ENCODE results near the gene GGA1.
A peak's percentile ranks its signal among the peaks of the same experiment; 100 is the strongest.

The GGA1 gene

GRCh38 chr22:37674248-37674647 is 65.6 kb downstream of the GGA1 start:
- no peak overlapping the region for H3K4me3 ChIP-seq (ENCODE audit: low read depth, low read length)
- TF ChIP-seq CTCF (IDR thresholded peaks at IDR 0.05; ENCODE audit: low read depth, low read length): no peak

GRCh38 chr22:37674951-37675929 is 66.6 kb downstream of the GGA1 start, which contains the start of gene LGALS1:
Gene LGALS1 (plus strand): TSS chr22:37675636. CDS start chr22:37675703, 67 bp downstream.
- peak within 1 kb of the TSS; percentile 99 for H3K4me3 ChIP-seq (ENCODE audit: low read depth, low read length)
- TF ChIP-seq CTCF (IDR thresholded peaks at IDR 0.05; ENCODE audit: low read depth, low read length): no peak

GRCh38 chr22:37675930-37676735 is 67.5 kb downstream of the GGA1 start:
- peak overlapping the region; percentile 99 for H3K4me3 ChIP-seq (ENCODE audit: low read depth, low read length)
- no peak for TF ChIP-seq CTCF (IDR thresholded peaks at IDR 0.05; ENCODE audit: low read depth, low read length)

GRCh38 chr22:37676736-37677492 is 68.3 kb downstream of the GGA1 start:
- no peak for TF ChIP-seq CTCF (IDR thresholded peaks at IDR 0.05; ENCODE audit: low read depth, low read length)
- peak overlapping the region; percentile 99 for H3K4me3 ChIP-seq (ENCODE audit: low read depth, low read length)

- H3K4me3 ChIP-seq (ENCODE audit: low read depth, low read length): peak overlapping the region; percentile 99
- no peak for TF ChIP-seq CTCF (IDR thresholded peaks at IDR 0.05; ENCODE audit: low read depth, low read length)
Observed at GRCh38 chr22:37677493-37677974, 68.9 kb downstream of the GGA1 start.

- peak overlapping the region; percentile 99 for H3K4me3 ChIP-seq (ENCODE audit: low read depth, low read length)
- TF ChIP-seq CTCF (IDR thresholded peaks at IDR 0.05; ENCODE audit: low read depth, low read length): no peak
Observed at GRCh38 chr22:37678372-37678771, 69.7 kb downstream of the GGA1 start.
